Adrenal gland (tissue), 12 donors: ENCODE data around the gene SLC6A20. TPM values are rescaled to one million over a fixed set of nuclear protein-coding genes. Genes with fewer than 3 reads are reported as not detected.

Source experiments
- DNase-seq, 7 donors: peaks; one replicate each; pipeline ENCODE4 v3.0.0-alpha.2; 2019 to 2020
- H3K27ac ChIP-seq, 5 donors: fragments of 200-600 bp; sonication (generic) in 4 of 5; 1 replicate in 3 of 5; 2 replicates in 2 of 5; pipeline versions ENCODE4 v1.5.1 to v1.8.0; 2016 to 2020; ENCODE audit warnings: mild to moderate bottlenecking in 1 of 5
- H3K27me3 ChIP-seq: fragments of 200-600 bp; 2 replicates; pipeline ENCODE4 v1.8.0; 2021
- H3K36me3 ChIP-seq, 2 donors: fragments of 200-600 bp; replicated peaks in 1 of 2; 1 replicate in 1 of 2; 2 replicates in 1 of 2; pipeline versions ENCODE4 v1.5.1 to v1.8.0; 2018 to 2022
- H3K4me1 ChIP-seq, 2 donors: fragments of 200-600 bp; replicated peaks in 1 of 2; 1 replicate in 1 of 2; 2 replicates in 1 of 2; pipeline versions ENCODE4 v1.5.1 to v1.8.0; 2018 to 2021
- H3K4me3 ChIP-seq, 4 donors: fragments of 200-600 bp; sonication (generic) in 3 of 4; one replicate each; pipeline ENCODE4 v1.5.1; 2016 to 2018
- H3K9me3 ChIP-seq, 3 donors: fragments of 200-600 bp; sonication (generic) in 1 of 3; replicated peaks in 1 of 3; 1 replicate in 2 of 3; 2 replicates in 1 of 3; pipeline versions ENCODE4 v1.5.1 to v1.8.0; 2016 to 2021
- POLR2A ChIP-seq, 2 donors: fragments of 450-650 bp; IDR thresholded peaks; one replicate each; pipeline ENCODE4 v1.6.1; 2017; ENCODE audit warnings: antibody characterized with exemption in 2 of 2, mild to moderate bottlenecking in 2 of 2, moderate library complexity in 1 of 2
- WGBS, 4 donors: extraction: QIAGEN DNeasy Blood & Tissue Kit in 2 of 4; methylation state at CpG; one replicate each; pipeline versions ENCODE4 v1.1.5 to v1.1.7; 2013 to 2017; 5-methylcytosine and 5-hydroxymethylcytosine counted together
- intact Hi-C, 2 donors: fragments of 100-400 bp; cut with DNase I; formaldehyde crosslinking; loops; one replicate each; pipeline versions ENCODE4 v1.14.1 to v1.15.0; 2022 to 2023
- polyA plus RNA-seq, 3 donors: library from polyadenylated mRNA; stranded (reverse); fragments of 200-250 nt in 2 of 3; fragments of 350-450 nt in 1 of 3; fragmentation: Illumina TruSeq in 1 of 3; extraction: RNeasy Lipid Tissue Mini Kit (QIAGEN cat#74804) in 1 of 3; gene quantifications; one replicate each; pipeline ENCODE4 v1.2.3, GENCODE V29; 2013 to 2014
- total RNA-seq, 9 donors: library from RNA; depleted of rRNA in 4 of 9; stranded (reverse); fragments of >200 nt in 4 of 9; fragments of 120-200 nt in 1 of 9; fragmentation: NEBNext Ultra II Directional in 1 of 9; extraction: Animal tissue kit (Norgen Biotek cat#: 25700) in 1 of 9; gene quantifications; one replicate each; pipeline versions ENCODE4 v1.1.0 to v1.2.4, GENCODE V29; 2013 to 2023
- TF ChIP-seq, protein P1 (sequence below), 6 experiments: fragments of 450-650 bp in 4 of 6; fragments of 200-600 bp in 2 of 6; sonication (generic) in 1 of 6; IDR thresholded peaks; 1 replicate in 5 of 6; 2 replicates in 1 of 6; pipeline versions ENCODE4 v1.5.1 to v1.8.0; 2016 to 2021; ENCODE audit warnings: antibody characterized with exemption in 6 of 6, mild to moderate bottlenecking in 2 of 6, moderate library complexity in 1 of 6
- donor health status: healthy with polysubstance abuse.
- donor health status: Bipolar disorder and iron deficiency.
- donor health status: DM: yes; HTN: yes; CAD: no.
- donor health status: DM: no; HTN: no; CAD: no.
- donor health status: DM: no; HTN: no; CAD: no.
- donor health status: DM: yes; HTN: yes; CAD: no.

Gene SLC6A20
- total and polyA plus RNA-seq, 12 donors, result 0.07 to 0.52 (median 0.13) TPM; not detected in 7

- Histone ChIP-seq H3K36me3 (no peaks in the 10 kb centered on the region), H3K4me1 (no peaks in the 10 kb centered on the region), H3K27me3 (peaks cover 17% of the 10 kb centered on the region), H3K27ac (no peak overlapping the region), H3K4me3 (no peak overlapping the region), H3K9me3 (no peaks in the 10 kb centered on the region)
- TF ChIP-seq POLR2A (IDR thresholded peaks at IDR 0.05), result no peak
- TF ChIP-seq, protein P1, sequence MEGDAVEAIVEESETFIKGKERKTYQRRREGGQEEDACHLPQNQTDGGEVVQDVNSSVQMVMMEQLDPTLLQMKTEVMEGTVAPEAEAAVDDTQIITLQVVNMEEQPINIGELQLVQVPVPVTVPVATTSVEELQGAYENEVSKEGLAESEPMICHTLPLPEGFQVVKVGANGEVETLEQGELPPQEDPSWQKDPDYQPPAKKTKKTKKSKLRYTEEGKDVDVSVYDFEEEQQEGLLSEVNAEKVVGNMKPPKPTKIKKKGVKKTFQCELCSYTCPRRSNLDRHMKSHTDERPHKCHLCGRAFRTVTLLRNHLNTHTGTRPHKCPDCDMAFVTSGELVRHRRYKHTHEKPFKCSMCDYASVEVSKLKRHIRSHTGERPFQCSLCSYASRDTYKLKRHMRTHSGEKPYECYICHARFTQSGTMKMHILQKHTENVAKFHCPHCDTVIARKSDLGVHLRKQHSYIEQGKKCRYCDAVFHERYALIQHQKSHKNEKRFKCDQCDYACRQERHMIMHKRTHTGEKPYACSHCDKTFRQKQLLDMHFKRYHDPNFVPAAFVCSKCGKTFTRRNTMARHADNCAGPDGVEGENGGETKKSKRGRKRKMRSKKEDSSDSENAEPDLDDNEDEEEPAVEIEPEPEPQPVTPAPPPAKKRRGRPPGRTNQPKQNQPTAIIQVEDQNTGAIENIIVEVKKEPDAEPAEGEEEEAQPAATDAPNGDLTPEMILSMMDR (IDR thresholded peaks at IDR 0.05), result no peak
- DNase-seq, result no peak
- 89 to 97% (median 94%) methylated on average over 8 to 9 of the region's 9 CpGs for WGBS, 4 donors
- intact Hi-C loops, result no loop called here
Observed at GRCh38 chr3:45802146-45802545, 5.8 kb upstream of the SLC6A20 start.

DNA sequence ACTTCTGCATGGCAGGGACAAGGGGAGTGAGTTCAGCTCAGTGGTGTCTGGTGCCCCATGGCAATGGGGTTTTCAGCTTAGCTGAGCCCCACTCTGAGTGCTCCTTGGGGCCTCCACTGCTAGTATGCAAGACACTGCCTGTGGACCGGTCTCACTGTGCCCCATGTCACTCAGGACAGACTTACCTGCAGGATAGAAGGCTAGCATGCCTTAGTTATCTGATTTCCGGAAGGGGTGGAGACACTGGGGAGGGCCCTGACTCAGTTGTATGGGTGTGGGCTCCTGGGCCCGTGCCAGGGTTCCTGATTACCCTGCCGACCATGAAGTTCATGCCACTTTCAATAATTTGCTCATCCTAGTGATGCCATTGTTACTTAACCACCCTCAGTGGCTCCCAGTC, 4.3 kb upstream of the SLC6A20 start:
- 69 to 76% (median 73%) methylated on average over 2 to 4 of the region's 4 CpGs for WGBS, 4 donors
- no peaks in the 10 kb centered on the region for H3K9me3 ChIP-seq
- no peak overlapping the region for H3K4me3 ChIP-seq

GRCh38 chr3:45799586-45799985, 3.2 kb upstream of the SLC6A20 start:
- no peak overlapping the region for H3K4me3 ChIP-seq
- H3K36me3 ChIP-seq, result no peaks in the 10 kb centered on the region
- WGBS, 4 donors, result 90 to 100% (median 93%) methylated on average over 1 to 2 of the region's 2 CpGs
- intact Hi-C loops, result no loop called here
- no peaks in the 10 kb centered on the region for H3K9me3 ChIP-seq
- peaks cover 10 to 14% of the 10 kb centered on the region in 2 donors for H3K4me1 ChIP-seq
- no peak overlapping the region for H3K27ac ChIP-seq
- H3K27me3 ChIP-seq, result peaks cover 42% of the 10 kb centered on the region
- DNase-seq, result no peak
- TF ChIP-seq POLR2A (IDR thresholded peaks at IDR 0.05), result no peak
- TF ChIP-seq, protein P1 (IDR thresholded peaks at IDR 0.05), result no peak

More for the DNA sequence above, 4.3 kb upstream of the SLC6A20 start:
- H3K4me1 ChIP-seq, result peaks cover 10 to 12% of the 10 kb centered on the region in 2 donors
- intact Hi-C loops, result no loop called here
- no peaks in the 10 kb centered on the region for H3K36me3 ChIP-seq
- no peak overlapping the region for H3K27ac ChIP-seq
- H3K27me3 ChIP-seq, result peaks cover 33% of the 10 kb centered on the region
- DNase-seq, result no peak
- TF ChIP-seq, protein P1 (IDR thresholded peaks at IDR 0.05), result no peak
- TF ChIP-seq POLR2A (IDR thresholded peaks at IDR 0.05), result no peak

DNA sequence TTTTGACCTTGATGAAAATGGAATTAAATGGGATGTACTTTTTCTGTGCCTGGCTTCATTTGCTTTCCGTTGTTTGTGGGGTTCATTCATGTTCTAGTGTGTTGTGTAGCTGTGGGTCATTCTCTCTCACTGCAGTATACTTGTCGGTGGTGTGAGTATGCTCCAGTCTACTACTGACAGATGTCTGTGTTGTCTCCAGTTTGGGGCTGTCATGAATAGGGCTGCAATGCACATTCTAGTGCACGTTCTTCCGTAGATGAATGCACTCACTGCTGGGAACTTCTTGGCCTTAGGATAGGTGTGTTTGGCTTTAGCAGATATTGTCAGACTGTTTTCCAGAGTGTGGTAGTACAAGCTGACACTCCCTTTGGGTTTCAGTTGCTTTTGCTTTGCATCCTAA, 1.7 kb upstream of the SLC6A20 start:
- intact Hi-C loops, result no loop called here
- Histone ChIP-seq H3K9me3 (no peaks in the 10 kb centered on the region), H3K4me1 (peaks cover 10 to 14% of the 10 kb centered on the region in 2 donors), H3K4me3 (no peak overlapping the region), H3K27me3 (peaks cover 48% of the 10 kb centered on the region), H3K27ac (no peak overlapping the region), H3K36me3 (no peaks in the 10 kb centered on the region)
- no peak for TF ChIP-seq POLR2A (IDR thresholded peaks at IDR 0.05)
- TF ChIP-seq, protein P1 (IDR thresholded peaks at IDR 0.05), result no peak
- DNase-seq, result no peak
- WGBS, 4 donors, result 46 to 67% (median 63%) methylated on average over 4 of the region's 4 CpGs
